GM18873 (cell line): ENCODE data around the gene CPEB3.

Experiments
- ATAC-seq: cut with Tn5 transposase; IDR thresholded peaks from one replicate; pipeline ENCODE4 v1.9.1; 2021; ENCODE audit warnings: mild to moderate bottlenecking, moderate library complexity, moderate number of reproducible peaks; ENCODE audit not compliant: unreplicated experiment, low FRiP score

Gene CPEB3

DNA sequence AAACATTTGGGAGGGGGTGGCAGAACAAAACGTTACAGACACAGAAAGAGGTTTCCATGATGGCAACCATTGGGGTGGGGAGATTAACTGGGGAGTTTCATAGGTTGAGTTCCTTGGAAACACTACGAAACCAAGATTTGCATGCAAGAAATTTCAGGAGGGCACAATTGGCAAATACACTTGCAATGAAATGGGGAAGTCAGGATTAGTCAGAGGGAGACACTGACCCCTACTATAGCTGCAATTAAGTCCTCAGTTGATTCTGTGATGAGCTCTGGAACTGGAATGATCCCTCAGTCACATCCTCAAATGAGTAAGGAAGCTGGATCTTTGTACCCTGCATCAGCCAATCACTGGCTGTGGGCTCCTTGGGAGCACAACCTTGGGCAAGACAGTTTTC lies 22.1 kb downstream of the CPEB3 start:
- no peak for ATAC-seq

- ATAC-seq = no peak
Observed at GRCh38 chr10:92267343-92267742, 23.5 kb downstream of the CPEB3 start.

GRCh38 chr10:92265687-92266258 lies 25.1 kb downstream of the CPEB3 start:
- no peak for ATAC-seq

- no peak for ATAC-seq
Observed at GRCh38 chr10:92264249-92264648, 26.6 kb downstream of the CPEB3 start.

- no peak for ATAC-seq
Observed at GRCh38 chr10:92263396-92263795, 27.5 kb downstream of the CPEB3 start.

GRCh38 chr10:92248566-92248965 lies 42.3 kb downstream of the CPEB3 start:
- ATAC-seq = no peak

GRCh38 chr10:92244796-92245195 lies 46.1 kb downstream of the CPEB3 start:
- no peak for ATAC-seq

DNA sequence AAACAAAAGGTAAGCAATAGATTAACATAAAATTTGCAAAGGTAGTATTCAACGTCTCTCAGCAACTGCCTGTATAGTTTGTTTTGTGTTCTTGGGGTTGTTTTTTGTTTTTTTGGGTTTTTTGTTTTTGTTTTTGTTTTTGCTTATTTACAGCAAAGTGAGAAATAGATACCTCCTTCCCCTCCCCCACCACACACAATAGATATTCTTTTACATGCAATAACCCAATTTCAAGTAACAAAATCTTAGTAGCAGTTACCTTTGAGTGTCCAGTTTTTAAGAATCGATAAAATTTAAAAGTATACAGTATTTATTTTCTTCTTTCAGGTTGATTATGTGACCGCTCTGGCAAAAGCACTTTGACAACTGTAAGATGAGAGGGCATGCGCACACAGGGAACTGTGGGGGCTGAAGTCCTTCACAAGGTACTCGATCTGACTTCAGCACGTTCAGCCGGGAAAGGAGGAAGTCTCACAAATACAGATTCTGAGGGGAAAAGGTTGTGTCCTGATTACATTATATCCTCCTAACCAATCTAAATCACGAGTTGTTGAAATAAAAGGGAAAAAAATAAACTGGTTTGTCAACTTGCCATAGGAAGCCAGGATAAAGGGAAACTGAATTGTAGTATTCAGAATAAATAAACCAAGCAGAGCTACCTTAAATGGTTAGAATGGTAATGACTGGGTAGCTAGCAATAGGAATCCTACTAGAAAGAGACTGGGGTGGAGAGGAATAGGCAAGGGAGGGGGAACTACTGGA lies 47.8 kb downstream of the CPEB3 start:
- ATAC-seq = no peak

DNA sequence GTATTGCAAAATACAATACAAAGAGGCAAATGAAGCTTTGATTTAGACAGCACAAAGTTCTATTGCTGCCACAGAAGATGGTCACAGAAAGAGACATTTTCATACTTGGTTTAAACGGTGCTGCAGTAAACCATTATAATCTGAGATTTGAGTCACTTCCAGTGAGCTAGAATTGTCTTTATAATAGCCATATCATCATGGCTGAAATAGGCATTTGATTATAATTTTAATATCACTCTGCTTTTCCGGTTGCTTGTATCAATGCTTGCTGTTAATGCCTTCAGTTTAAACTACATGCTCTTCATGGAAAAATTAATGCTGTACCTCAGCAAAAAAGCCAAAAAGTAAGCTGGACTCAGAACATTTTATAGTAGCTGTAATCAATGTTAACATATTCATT lies 48.5 kb downstream of the CPEB3 start:
- no peak for ATAC-seq

DNA sequence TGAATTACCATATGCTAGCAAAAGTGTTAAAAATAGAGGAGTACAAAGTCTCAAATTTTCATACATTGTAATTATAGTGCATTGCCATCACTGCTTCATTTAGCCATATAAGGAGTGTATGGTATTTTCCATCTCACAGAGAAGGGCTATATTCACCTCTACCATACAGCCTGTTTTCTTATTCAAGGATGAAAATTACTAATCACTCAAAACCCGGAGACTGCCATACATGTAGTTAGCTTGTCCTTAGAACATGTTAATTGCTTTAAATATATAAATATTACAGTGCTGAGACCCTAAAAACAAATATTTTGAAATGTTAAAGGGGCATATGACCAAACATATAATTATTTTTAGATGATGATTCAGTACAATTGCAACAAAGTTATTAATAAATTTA lies 49.4 kb downstream of the CPEB3 start:
- ATAC-seq = no peak

- no peak for ATAC-seq
Observed at GRCh38 chr10:92241158-92241500, 49.7 kb downstream of the CPEB3 start.

GRCh38 chr10:92240289-92241157 lies 50.4 kb downstream of the CPEB3 start:
- ATAC-seq = peak; percentile 60

DNA sequence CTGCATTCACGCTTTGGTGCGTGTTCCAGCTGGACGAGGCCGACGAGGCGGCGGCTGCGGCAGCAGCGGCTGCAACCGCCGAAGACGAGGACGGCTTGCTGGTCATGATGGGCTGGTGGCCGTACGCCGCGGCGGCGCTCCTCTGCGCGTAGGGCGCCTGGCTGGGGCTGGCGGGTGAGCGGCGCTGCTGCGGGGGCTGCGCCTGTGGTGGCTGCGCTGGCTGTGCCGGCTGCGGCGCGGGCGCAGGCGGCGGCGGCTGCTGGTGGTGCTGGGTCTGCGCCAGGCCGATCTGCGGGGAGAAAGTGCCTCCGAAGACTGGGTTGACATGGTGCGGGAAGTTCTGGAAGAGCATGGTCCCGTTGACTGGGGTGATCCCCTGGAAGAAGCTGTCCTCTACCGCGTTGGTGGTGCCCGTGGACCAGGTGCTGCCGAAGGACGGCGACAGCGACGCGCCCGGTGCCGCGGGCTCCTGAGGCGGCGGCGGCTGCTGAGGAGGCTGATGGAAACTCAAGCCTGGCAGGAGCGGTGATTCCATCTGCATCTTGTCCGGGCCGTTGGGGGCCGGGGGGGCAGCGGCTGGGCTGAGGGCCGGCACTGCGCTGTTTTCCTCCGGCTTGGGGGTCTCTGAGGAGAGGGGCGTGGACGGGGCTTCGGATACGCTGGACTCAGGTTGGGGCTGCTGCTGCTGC lies 51.1 kb downstream of the CPEB3 start:
- ATAC-seq = no peak

DNA sequence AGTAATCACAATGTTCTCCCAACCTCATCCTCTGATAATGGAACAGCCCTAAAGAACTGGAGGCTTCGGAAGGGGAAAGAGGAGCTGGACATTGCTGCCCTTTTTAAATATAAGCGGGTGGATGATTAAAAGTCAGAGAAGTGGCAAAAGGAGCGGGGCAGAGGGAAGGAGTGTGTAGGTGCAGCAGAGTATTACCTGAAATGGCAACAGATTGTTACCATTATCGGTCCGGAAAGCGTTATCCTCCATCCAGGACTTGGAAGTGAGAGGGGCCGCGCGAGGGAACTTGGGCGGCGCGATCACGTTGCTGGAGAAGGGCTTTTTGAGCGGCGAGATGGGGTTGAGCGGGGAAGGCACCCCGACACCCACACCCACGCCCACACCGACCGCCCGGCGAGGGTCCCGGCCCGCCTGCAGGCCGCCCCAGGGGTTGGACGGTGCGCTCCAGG lies 51.7 kb downstream of the CPEB3 start:
- no peak for ATAC-seq

- no peak for ATAC-seq
Observed at GRCh38 chr10:92238586-92239098, 52.2 kb downstream of the CPEB3 start.

DNA sequence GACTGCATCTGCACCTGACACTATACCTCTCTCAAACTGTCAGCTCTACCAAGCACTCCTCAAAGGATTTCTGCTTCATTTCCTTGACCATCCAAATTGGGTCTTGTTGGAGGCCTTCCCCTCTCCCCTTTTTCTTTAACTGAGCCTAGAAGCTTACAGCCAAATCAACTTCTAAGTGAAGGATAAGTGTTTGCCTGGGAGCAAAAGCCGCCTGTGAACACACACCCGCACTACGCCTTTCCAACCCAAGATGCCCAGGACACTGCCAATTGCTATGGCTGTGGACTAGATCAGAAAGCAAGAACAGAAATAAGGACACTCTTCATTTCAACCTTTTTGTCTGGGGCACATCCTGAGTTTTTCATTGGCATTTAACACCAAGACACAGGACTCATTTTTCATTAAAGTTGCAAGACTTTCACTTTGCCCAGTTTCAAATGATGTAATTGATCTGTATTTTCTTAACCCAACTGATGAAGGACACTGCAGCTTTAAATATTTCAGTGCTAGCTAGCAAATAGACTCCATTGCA lies 52.8 kb downstream of the CPEB3 start:
- no peak for ATAC-seq

- ATAC-seq = no peak
Observed at GRCh38 chr10:92231196-92231595, 59.7 kb downstream of the CPEB3 start.

- no peak for ATAC-seq
Observed at GRCh38 chr10:92222603-92223262, 68.1 kb downstream of the CPEB3 start.

DNA sequence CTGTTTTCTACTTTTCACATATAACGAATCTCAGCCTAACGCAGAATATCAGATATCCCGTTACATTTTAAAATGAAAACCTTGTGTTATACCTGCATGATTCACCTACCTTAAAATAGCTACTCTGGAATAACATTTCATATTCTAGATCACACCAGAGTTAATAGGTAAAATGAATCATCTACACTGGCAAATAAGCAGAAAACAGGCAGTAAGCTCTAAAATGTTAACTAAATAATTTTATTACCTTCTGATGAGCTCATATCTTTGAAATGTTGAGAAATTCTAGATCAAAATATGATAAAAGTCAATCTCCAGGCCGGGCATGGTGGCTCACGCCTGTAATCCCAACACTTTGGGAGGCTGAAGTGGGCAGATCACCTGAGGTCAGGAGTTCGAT lies 71.3 kb downstream of the CPEB3 start:
- ATAC-seq = no peak

GRCh38 chr10:92218569-92218968 lies 72.3 kb downstream of the CPEB3 start:
- no peak for ATAC-seq
